Body of pancreas (tissue), 4 donors: ENCODE data around the gene FBXO27. TPM values are rescaled to one million over a fixed set of nuclear protein-coding genes. Genes with fewer than 3 reads are reported as not detected.
A peak's percentile ranks its signal among the peaks of the same experiment; 100 is the strongest.
"Not testable (repeated sequence)": the region's sequence is repeated elsewhere in the genome, so short reads cannot be mapped to it uniquely, and the experiment has no call there.

ENCODE experiments used
- ATAC-seq: fragments of 150-250 bp; one replicate; pipeline ENCODE4 v1.9.1; 2016
- DNase-seq, 4 donors: peaks; one replicate each; pipeline ENCODE4 v3.0.0-alpha.2; 2019
- H3K27ac ChIP-seq, 4 donors: fragments of 200-600 bp; sonication (generic); 1 replicate in 3 of 4; 2 replicates in 1 of 4; pipeline versions ENCODE4 v1.5.1 to v1.6.1; 2016 to 2019; ENCODE audit warnings: mild to moderate bottlenecking in 1 of 4, mixed read lengths in 1 of 4, moderate library complexity in 1 of 4
- H3K27me3 ChIP-seq, 2 donors: fragments of 200-600 bp; sonication (generic); one replicate each; pipeline ENCODE4 v1.6.0; 2016; ENCODE audit warnings: mild to moderate bottlenecking in 1 of 2
- H3K36me3 ChIP-seq, 2 donors: fragments of 200-600 bp; sonication (generic); replicated peaks in 1 of 2; 2 replicates each; pipeline ENCODE4 v1.5.1; 2016; ENCODE audit warnings: low read depth in 2 of 2; ENCODE audit not compliant: insufficient read depth in 1 of 2
- H3K4me1 ChIP-seq: fragments of 200-600 bp; sonication (generic); one replicate; pipeline ENCODE4 v1.6.0; 2016
- H3K4me3 ChIP-seq, 2 donors: fragments of 200-600 bp; sonication (generic); 1 replicate in 1 of 2; 2 replicates in 1 of 2; pipeline ENCODE4 v1.5.1; 2016 to 2019
- H3K9me3 ChIP-seq, 3 donors: fragments of 200-600 bp; sonication (generic); 1 replicate in 2 of 3; 2 replicates in 1 of 3; pipeline ENCODE4 v1.5.1; 2016
- CTCF ChIP-seq, 7 experiments: fragments of 450-650 bp in 4 of 7; fragments of 200-600 bp in 3 of 7; sonication (generic) in 3 of 7; IDR thresholded peaks; one replicate each; pipeline ENCODE4 v1.5.1; 2016 to 2019; ENCODE audit warnings: antibody characterized with exemption in 7 of 7
- POLR2A ChIP-seq, 3 donors: fragments of 450-650 bp; IDR thresholded peaks; one replicate each; pipeline ENCODE4 v1.6.1; 2016; ENCODE audit warnings: antibody characterized with exemption in 3 of 3, mild to moderate bottlenecking in 2 of 3
- WGBS, 2 donors: methylation state at CpG; one replicate each; pipeline ENCODE4 v1.1.5; 2017; 5-methylcytosine and 5-hydroxymethylcytosine counted together
- intact Hi-C: fragments of 100-400 bp; cut with DNase I; formaldehyde crosslinking; loops from one replicate; pipeline ENCODE4 v1.15.1; 2023
- total RNA-seq, 2 donors: library from RNA; depleted of rRNA; stranded (reverse); fragments of >200 nt; gene quantifications; one replicate each; pipeline ENCODE4 v1.1.0, GENCODE V29; 2016

The FBXO27 gene
- total RNA-seq, 2 donors from 2014 or later, result 0.52 to 4.3 TPM

- ATAC-seq, result no peak
- Histone ChIP-seq H3K27ac (no peak overlapping the region), H3K36me3 (no peaks in the 10 kb centered on the region), H3K4me1 (no peaks in the 10 kb centered on the region), H3K27me3 (no peaks in the 10 kb centered on the region), H3K9me3 (no peaks in the 10 kb centered on the region), H3K4me3 (no peak overlapping the region)
- no peak for DNase-seq
- TF ChIP-seq CTCF (IDR thresholded peaks at IDR 0.05), result no peak
- no peak for TF ChIP-seq POLR2A (IDR thresholded peaks at IDR 0.05)
- 67 to 73% methylated on average over 7 of the region's 7 CpGs for WGBS, 2 donors
- intact Hi-C loops, result no loop called here
These were observed 31.3 kb downstream of the FBXO27 start for GRCh38 chr19:39001041-39001440.

- H3K9me3 ChIP-seq, H3K27ac ChIP-seq, H3K36me3 ChIP-seq, DNase-seq, ATAC-seq, intact Hi-C loops, H3K27me3 ChIP-seq, H3K4me3 ChIP-seq, H3K4me1 ChIP-seq: not testable (repeated sequence)
- WGBS, 2 donors, result 70 to 82% methylated on average over 2 to 3 of the region's 3 CpGs
These were observed 34.8 kb downstream of the FBXO27 start for GRCh38 chr19:38997576-38997975.

- Histone ChIP-seq H3K27ac (no peak overlapping the region), H3K4me1 (no peaks in the 10 kb centered on the region), H3K4me3 (no peak overlapping the region), H3K36me3 (no peaks in the 10 kb centered on the region), H3K9me3 (no peaks in the 10 kb centered on the region), H3K27me3 (no peaks in the 10 kb centered on the region)
- 35 to 69% methylated on average over 3 of the region's 3 CpGs for WGBS, 2 donors
- intact Hi-C loops, result no loop called here
- ATAC-seq (no peak), DNase-seq (no peak)
- TF ChIP-seq POLR2A (IDR thresholded peaks at IDR 0.05), result no peak
- TF ChIP-seq CTCF (IDR thresholded peaks at IDR 0.05), result no peak
These were observed 39.1 kb downstream of the FBXO27 start for GRCh38 chr19:38993271-38993670.

- Histone ChIP-seq H3K27ac (no peak overlapping the region), H3K36me3 (no peaks in the 10 kb centered on the region), H3K9me3 (no peaks in the 10 kb centered on the region), H3K4me3 (no peak overlapping the region), H3K27me3 (no peaks in the 10 kb centered on the region), H3K4me1 (no peaks in the 10 kb centered on the region)
- intact Hi-C loops, result no loop called here
- no peak for ATAC-seq
- 71 to 74% methylated on average over 8 to 13 of the region's 13 CpGs for WGBS, 2 donors
- TF ChIP-seq POLR2A (IDR thresholded peaks at IDR 0.05) (no peak), CTCF (IDR thresholded peaks at IDR 0.05) (no peak)
- DNase-seq, result no peak
These were observed 41.2 kb downstream of the FBXO27 start for GRCh38 chr19:38990949-38991697.

- H3K4me3 ChIP-seq, ATAC-seq, intact Hi-C loops, H3K27me3 ChIP-seq, H3K36me3 ChIP-seq, H3K9me3 ChIP-seq, H3K27ac ChIP-seq, DNase-seq, H3K4me1 ChIP-seq: not testable (repeated sequence)
- WGBS, 2 donors, result 82 to 83% methylated on average over 1 of the region's 1 CpG
These were observed 42.7 kb downstream of the FBXO27 start for GRCh38 chr19:38989614-38990013.

GRCh38 chr19:38989066-38989605 lies 43.2 kb downstream of the FBXO27 start:
- 30 to 31% methylated on average over 9 to 12 of the region's 12 CpGs for WGBS, 2 donors
- H3K9me3 ChIP-seq, result no peaks in the 10 kb centered on the region
- H3K36me3 ChIP-seq, result no peaks in the 10 kb centered on the region
- H3K27ac ChIP-seq, result no peak overlapping the region
- no peaks in the 10 kb centered on the region for H3K27me3 ChIP-seq
- no peak overlapping the region for H3K4me3 ChIP-seq
- DNase-seq (peak in 3 of 4 donors; percentile 10 to 45 (median 14)), ATAC-seq (peak; percentile 60)
- TF ChIP-seq CTCF (IDR thresholded peaks at IDR 0.05), result no peak
- TF ChIP-seq POLR2A (IDR thresholded peaks at IDR 0.05), result no peak
- intact Hi-C loops, result no loop called here
- H3K4me1 ChIP-seq, result no peaks in the 10 kb centered on the region

- H3K36me3 ChIP-seq, H3K9me3 ChIP-seq, ATAC-seq, H3K27ac ChIP-seq, H3K27me3 ChIP-seq, DNase-seq, H3K4me3 ChIP-seq, H3K4me1 ChIP-seq, intact Hi-C loops: not testable (repeated sequence)
- WGBS, 2 donors, result 83 to 85% methylated on average over 4 of the region's 4 CpGs
These were observed 43.7 kb downstream of the FBXO27 start for GRCh38 chr19:38988627-38989026.

GRCh38 chr19:38987745-38988144 lies 44.6 kb downstream of the FBXO27 start:
- H3K9me3 ChIP-seq, DNase-seq, intact Hi-C loops, H3K4me1 ChIP-seq, H3K27me3 ChIP-seq, H3K27ac ChIP-seq, ATAC-seq, H3K36me3 ChIP-seq, H3K4me3 ChIP-seq: not testable (repeated sequence)
- WGBS, 2 donors, result 86 to 88% methylated on average over 6 of the region's 6 CpGs
